Natural killer cell (primary cell): Measurements from ENCODE around the gene HOXD10. TPM values are rescaled to one million over a fixed set of nuclear protein-coding genes. Genes with fewer than 3 reads are reported as not detected.

Source experiments
- ATAC-seq, 3 donors: fragments of 150-1000 bp in 2 of 3; fragments of 200-7000 bp in 1 of 3; cut with Tn5 transposase; 1 replicate in 1 of 3; 2 replicates in 2 of 3; pipeline ENCODE4 v1.10.0; 2021; ENCODE audit warnings: mild to moderate bottlenecking in 2 of 3, moderate library complexity in 2 of 3
- DNase-seq, 2 donors: peaks; one replicate each; pipeline versions ENCODE4 v3.0.0 to v3.0.0-alpha.2; 2013 to 2021; ENCODE audit warnings: mixed read lengths in 1 of 2
- H3K27ac ChIP-seq: one replicate; pipeline ENCODE4 v1.5.1; 2013; ENCODE audit warnings: mild to moderate bottlenecking, low read length
- H3K27me3 ChIP-seq: one replicate; pipeline ENCODE4 v1.6.1; 2013; ENCODE audit warnings: low read length; ENCODE audit not compliant: control insufficient read depth, insufficient read depth
- H3K36me3 ChIP-seq: one replicate; pipeline ENCODE4 v1.6.1; 2013; ENCODE audit warnings: low read length; ENCODE audit not compliant: control insufficient read depth, insufficient read depth
- H3K4me1 ChIP-seq: one replicate; pipeline ENCODE4 v1.6.1; 2013; ENCODE audit warnings: low read length; ENCODE audit not compliant: control insufficient read depth, insufficient read depth
- H3K4me3 ChIP-seq: one replicate; pipeline ENCODE4 v1.5.1; 2013; ENCODE audit warnings: low read length
- H3K9me3 ChIP-seq: one replicate; pipeline ENCODE4 v1.6.1; 2013; ENCODE audit warnings: low read length; ENCODE audit not compliant: control insufficient read depth, insufficient read depth
- H3K27ac Mint-ChIP-seq, 2 donors: one replicate each; pipeline ENCODE4 v1.8.0; 2022; ENCODE audit warnings: mild to moderate bottlenecking in 2 of 2, mixed read lengths in 2 of 2, moderate library complexity in 1 of 2
- H3K27me3 Mint-ChIP-seq, 2 donors: one replicate each; pipeline ENCODE4 v1.8.0; 2022; ENCODE audit warnings: low read depth in 2 of 2, mixed read lengths in 2 of 2
- H3K36me3 Mint-ChIP-seq: one replicate; pipeline ENCODE4 v1.8.0; 2022; ENCODE audit warnings: mixed read lengths
- H3K4me1 Mint-ChIP-seq, 2 donors: one replicate each; pipeline ENCODE4 v1.8.0; 2022; ENCODE audit warnings: mixed read lengths in 2 of 2
- H3K4me3 Mint-ChIP-seq: one replicate; pipeline ENCODE4 v1.8.0; 2022; ENCODE audit warnings: mild to moderate bottlenecking, moderate library complexity, mixed read lengths
- H3K9me3 Mint-ChIP-seq, 2 donors: one replicate each; pipeline ENCODE4 v1.8.0; 2022; ENCODE audit warnings: mixed read lengths in 2 of 2
- WGBS: methylation state at CpG from one replicate; pipeline ENCODE4 v1.1.7; 2013; ENCODE audit warnings: missing lambda C conversion rate; ENCODE audit not compliant: insufficient coverage; 5-methylcytosine and 5-hydroxymethylcytosine counted together
- intact Hi-C: fragments of 100-400 bp; cut with micrococcal nuclease; formaldehyde crosslinking; loops from one replicate; pipeline ENCODE4 v1.14.2; 2022
- total RNA-seq, 4 donors: library from RNA; stranded (reverse); fragments of 120-200 nt in 1 of 4; gene quantifications; one replicate each; pipeline versions ENCODE4 v1.2.3 to v1.2.4, GENCODE V29; 2013 to 2022
- TF ChIP-seq, protein P1 (sequence below): fragments of 200-600 bp; IDR thresholded peaks from one replicate; pipeline ENCODE4 v1.8.0; 2022; ENCODE audit warnings: antibody characterized with exemption

The HOXD10 gene
- total RNA-seq, 3 donors from 2014 or later (not counting 1 experiment from before 2014, with no cell fraction given) = not detected

DNA sequence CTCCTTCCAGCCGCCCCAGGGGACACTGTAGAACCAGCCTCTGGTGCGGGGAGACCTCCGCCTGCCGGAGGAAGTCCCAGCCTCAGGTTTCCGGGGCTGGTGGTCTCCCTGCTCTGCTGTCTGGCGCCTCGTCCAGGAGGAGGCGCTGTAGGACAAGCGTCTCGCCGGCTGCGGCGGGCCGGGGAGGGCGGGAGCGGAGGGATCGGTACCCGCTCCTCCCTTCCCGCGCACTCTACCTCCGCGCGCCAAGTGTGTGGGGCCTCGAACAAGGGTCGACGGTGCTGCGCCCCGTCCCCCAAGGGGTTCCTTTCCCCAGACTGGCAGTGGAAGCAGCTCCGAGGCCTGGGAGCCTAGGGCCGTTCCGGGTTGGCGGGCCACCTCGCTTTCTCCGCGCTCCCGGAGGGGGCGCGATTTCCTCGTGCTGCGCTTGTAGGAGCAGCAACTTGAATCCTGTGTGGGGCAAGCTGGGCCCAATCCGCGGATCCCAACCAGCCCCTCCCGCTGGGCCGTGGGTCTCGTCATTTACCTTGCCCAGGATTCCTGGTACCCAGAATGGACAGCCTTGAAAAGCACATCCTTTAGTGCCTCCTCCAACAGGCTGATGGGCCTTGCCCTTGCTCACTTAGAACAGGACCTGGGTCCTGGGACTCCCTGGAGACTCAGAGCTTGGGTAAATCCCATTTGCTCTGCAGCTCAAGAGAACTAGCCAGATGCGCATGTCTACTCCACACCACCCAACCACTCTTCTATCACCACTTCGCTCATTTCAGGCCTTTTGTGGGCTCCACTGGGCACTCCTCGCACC lies 24.1 kb downstream of the HOXD10 start:
- no peak overlapping the region for H3K27ac Mint-ChIP-seq

GRCh38 chr2:176142281-176142680 lies 25.7 kb downstream of the HOXD10 start:
- no peak overlapping the region for H3K4me3 Mint-ChIP-seq
- ATAC-seq = no peak
- peaks cover 73 to 84% of the 10 kb centered on the region in 2 donors for H3K27me3 Mint-ChIP-seq

More for the DNA sequence above, 24.1 kb downstream of the HOXD10 start:
- Histone ChIP-seq H3K27ac (no peak overlapping the region), H3K4me3 (peak overlapping the region; percentile 10), H3K9me3 (peaks cover 20% of the 10 kb centered on the region), H3K36me3 (no peaks in the 10 kb centered on the region), H3K4me1 (peaks cover 28% of the 10 kb centered on the region), H3K27me3 (peaks cover 71% of the 10 kb centered on the region)
- peaks cover 32% of the 10 kb centered on the region for H3K36me3 Mint-ChIP-seq
- peak; percentile 36 to 83 for DNase-seq
- H3K4me1 Mint-ChIP-seq = peaks cover 17 to 22% of the 10 kb centered on the region in 2 donors
- 8% methylated on average over 48 of the region's 48 CpGs for WGBS
- H3K27me3 Mint-ChIP-seq = peaks cover 73 to 77% of the 10 kb centered on the region in 2 donors
- ATAC-seq = peak; percentile 82 to 89 (median 84)
- TF ChIP-seq, protein P1, sequence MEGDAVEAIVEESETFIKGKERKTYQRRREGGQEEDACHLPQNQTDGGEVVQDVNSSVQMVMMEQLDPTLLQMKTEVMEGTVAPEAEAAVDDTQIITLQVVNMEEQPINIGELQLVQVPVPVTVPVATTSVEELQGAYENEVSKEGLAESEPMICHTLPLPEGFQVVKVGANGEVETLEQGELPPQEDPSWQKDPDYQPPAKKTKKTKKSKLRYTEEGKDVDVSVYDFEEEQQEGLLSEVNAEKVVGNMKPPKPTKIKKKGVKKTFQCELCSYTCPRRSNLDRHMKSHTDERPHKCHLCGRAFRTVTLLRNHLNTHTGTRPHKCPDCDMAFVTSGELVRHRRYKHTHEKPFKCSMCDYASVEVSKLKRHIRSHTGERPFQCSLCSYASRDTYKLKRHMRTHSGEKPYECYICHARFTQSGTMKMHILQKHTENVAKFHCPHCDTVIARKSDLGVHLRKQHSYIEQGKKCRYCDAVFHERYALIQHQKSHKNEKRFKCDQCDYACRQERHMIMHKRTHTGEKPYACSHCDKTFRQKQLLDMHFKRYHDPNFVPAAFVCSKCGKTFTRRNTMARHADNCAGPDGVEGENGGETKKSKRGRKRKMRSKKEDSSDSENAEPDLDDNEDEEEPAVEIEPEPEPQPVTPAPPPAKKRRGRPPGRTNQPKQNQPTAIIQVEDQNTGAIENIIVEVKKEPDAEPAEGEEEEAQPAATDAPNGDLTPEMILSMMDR = peak; percentile 20
- peak overlapping the region; percentile 64 for H3K4me3 Mint-ChIP-seq
- intact Hi-C loops = no loop called here
- peaks cover 2 to 8% of the 10 kb centered on the region in 2 donors for H3K9me3 Mint-ChIP-seq

DNA sequence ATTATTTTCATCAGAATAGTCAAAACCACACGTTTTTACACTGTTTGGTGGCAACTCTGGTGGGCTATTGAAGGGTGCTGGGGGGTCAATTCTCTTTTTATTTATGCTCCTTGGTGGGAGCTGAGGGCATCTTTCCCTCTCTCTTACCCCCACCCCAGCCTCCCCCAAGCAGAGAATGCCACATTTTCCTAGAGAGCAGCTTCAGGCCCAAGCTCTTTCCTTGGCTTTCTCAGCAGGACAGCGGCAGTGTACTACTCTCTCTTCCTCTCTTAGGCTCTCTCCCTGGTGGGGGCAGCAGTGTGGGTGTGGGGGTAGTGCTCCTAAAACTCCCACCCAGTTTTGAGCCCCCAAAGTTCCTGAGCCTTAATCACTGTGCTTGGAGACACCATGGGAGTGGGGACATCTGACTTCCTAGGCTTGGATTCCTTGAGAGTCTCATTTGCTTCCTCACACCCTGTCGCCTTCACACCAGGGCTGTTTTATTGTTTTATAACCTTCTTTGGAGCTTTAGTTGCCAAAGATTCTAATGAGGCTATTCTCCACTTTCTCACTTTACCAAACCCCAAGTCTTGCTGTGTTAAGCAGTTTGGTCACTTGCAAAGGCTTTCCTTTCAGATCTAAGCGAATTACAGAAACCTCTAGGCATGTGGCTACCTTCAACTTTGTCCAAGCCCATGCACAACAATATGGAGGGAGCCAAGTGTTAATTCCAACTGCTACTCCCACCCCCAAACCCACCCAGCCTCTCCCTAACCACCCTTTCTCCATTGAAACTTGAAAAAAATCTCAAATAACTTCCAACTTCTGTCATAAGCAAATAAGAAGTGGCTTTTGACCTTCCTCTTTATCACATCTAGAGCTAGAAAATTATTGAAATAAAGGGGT lies 28.7 kb downstream of the HOXD10 start:
- Mint-ChIP-seq H3K9me3 (peaks cover 0 to 2% of the 10 kb centered on the region in 2 donors), H3K4me1 (peaks cover 0 to 10% of the 10 kb centered on the region in 2 donors), H3K27ac (no peak overlapping the region), H3K36me3 (peaks cover 8% of the 10 kb centered on the region), H3K4me3 (no peak overlapping the region), H3K27me3 (peaks cover 67 to 85% of the 10 kb centered on the region in 2 donors)
- Histone ChIP-seq H3K9me3 (peaks cover 5% of the 10 kb centered on the region), H3K27me3 (peaks cover 61% of the 10 kb centered on the region), H3K4me1 (peaks cover 7% of the 10 kb centered on the region), H3K36me3 (no peaks in the 10 kb centered on the region), H3K27ac (no peak overlapping the region), H3K4me3 (no peak overlapping the region)
- intact Hi-C loops = no loop called here
- ATAC-seq = no peak
- DNase-seq = no peak
- WGBS = 34% methylated on average over 2 of the region's 4 CpGs
- TF ChIP-seq, protein P1 = no peak

More at GRCh38 chr2:176142281-176142680, 25.7 kb downstream of the HOXD10 start:
- Mint-ChIP-seq H3K27ac (no peak overlapping the region), H3K4me1 (peaks cover 14 to 20% of the 10 kb centered on the region in 2 donors), H3K36me3 (peaks cover 29% of the 10 kb centered on the region), H3K9me3 (peaks cover 2 to 8% of the 10 kb centered on the region in 2 donors)
- WGBS = 89% methylated on average over 2 of the region's 2 CpGs
- TF ChIP-seq, protein P1 = no peak
- no peak for DNase-seq
- H3K4me3 ChIP-seq = no peak overlapping the region
- peaks cover 20% of the 10 kb centered on the region for H3K9me3 ChIP-seq
- no peak overlapping the region for H3K27ac ChIP-seq
- H3K27me3 ChIP-seq = peaks cover 66% of the 10 kb centered on the region
- no peaks in the 10 kb centered on the region for H3K36me3 ChIP-seq
- peaks cover 17% of the 10 kb centered on the region for H3K4me1 ChIP-seq
- intact Hi-C loops = no loop called here
